Duodenal mucosa (tissue), 2 donors: ENCODE measurements around the gene PBX3.

Source experiments
- H3K27ac ChIP-seq: one replicate; pipeline ENCODE4 v1.7.0; 2013; ENCODE audit warnings: low read depth, low read length
- H3K27me3 ChIP-seq, 2 donors: one replicate each; pipeline ENCODE4 v1.7.0; 2013; ENCODE audit warnings: low read length in 2 of 2, control low read depth in 1 of 2; ENCODE audit not compliant: insufficient read depth in 2 of 2, control insufficient read depth in 1 of 2
- H3K36me3 ChIP-seq, 2 donors: one replicate each; pipeline ENCODE4 v1.7.0; 2013; ENCODE audit warnings: low read length in 2 of 2, control low read depth in 1 of 2; ENCODE audit not compliant: insufficient read depth in 2 of 2, control insufficient read depth in 1 of 2
- H3K4me1 ChIP-seq, 2 donors: one replicate each; pipeline ENCODE4 v1.7.0; 2013; ENCODE audit warnings: low read length in 2 of 2, control low read depth in 1 of 2; ENCODE audit not compliant: insufficient read depth in 2 of 2, control insufficient read depth in 1 of 2
- H3K4me3 ChIP-seq, 2 donors: one replicate each; pipeline ENCODE4 v1.7.0; 2013; ENCODE audit warnings: low read length in 2 of 2, low read depth in 1 of 2
- H3K9ac ChIP-seq, 2 donors: one replicate each; pipeline ENCODE4 v1.7.0; 2013; ENCODE audit warnings: low read length in 2 of 2, low read depth in 1 of 2
- H3K9me3 ChIP-seq, 2 donors: one replicate each; pipeline ENCODE4 v1.7.0; 2013; ENCODE audit warnings: low read length in 2 of 2, control low read depth in 1 of 2; ENCODE audit not compliant: control insufficient read depth in 1 of 2

Gene PBX3

GRCh38 chr9:125965477-125965876 is 218.3 kb downstream of the PBX3 start:
- H3K9me3 ChIP-seq, result no peaks in the 10 kb centered on the region
- H3K27me3 ChIP-seq, result no peaks in the 10 kb centered on the region
- H3K36me3 ChIP-seq, result no peaks in the 10 kb centered on the region
- H3K4me1 ChIP-seq, result no peaks in the 10 kb centered on the region
- H3K27ac ChIP-seq, result no peak overlapping the region
- H3K9ac ChIP-seq, result no peak overlapping the region
- no peak overlapping the region for H3K4me3 ChIP-seq

- H3K4me1 ChIP-seq, result no peaks in the 10 kb centered on the region
- H3K9me3 ChIP-seq, result no peaks in the 10 kb centered on the region
- H3K27ac ChIP-seq, result no peak overlapping the region
- H3K27me3 ChIP-seq, result no peaks in the 10 kb centered on the region
- H3K36me3 ChIP-seq, result no peaks in the 10 kb centered on the region
- no peak overlapping the region for H3K4me3 ChIP-seq
- H3K9ac ChIP-seq, result no peak overlapping the region
Observed at GRCh38 chr9:125966466-125966865, 219.3 kb downstream of the PBX3 start.

GRCh38 chr9:125966959-125967711 is 220.0 kb downstream of the PBX3 start:
- no peaks in the 10 kb centered on the region for H3K9me3 ChIP-seq
- H3K27ac ChIP-seq, result no peak overlapping the region
- no peaks in the 10 kb centered on the region for H3K4me1 ChIP-seq
- H3K27me3 ChIP-seq, result no peaks in the 10 kb centered on the region
- H3K9ac ChIP-seq, result no peak overlapping the region
- no peaks in the 10 kb centered on the region for H3K36me3 ChIP-seq
- H3K4me3 ChIP-seq, result no peak overlapping the region

- Histone ChIP-seq H3K36me3 (no peaks in the 10 kb centered on the region), H3K4me1 (no peaks in the 10 kb centered on the region), H3K9me3 (no peaks in the 10 kb centered on the region), H3K27ac (no peak overlapping the region), H3K27me3 (no peaks in the 10 kb centered on the region), H3K9ac (no peak overlapping the region), H3K4me3 (no peak overlapping the region)
Observed at GRCh38 chr9:125968714-125969374, 221.7 kb downstream of the PBX3 start.

GRCh38 chr9:125969462-125969861 is 222.3 kb downstream of the PBX3 start:
- Histone ChIP-seq H3K27me3 (no peaks in the 10 kb centered on the region), H3K4me3 (no peak overlapping the region), H3K4me1 (no peaks in the 10 kb centered on the region), H3K9ac (no peak overlapping the region), H3K36me3 (no peaks in the 10 kb centered on the region), H3K27ac (no peak overlapping the region), H3K9me3 (no peaks in the 10 kb centered on the region)

GRCh38 chr9:125969868-125970267 is 222.7 kb downstream of the PBX3 start:
- H3K4me1 ChIP-seq, result no peaks in the 10 kb centered on the region
- H3K27ac ChIP-seq, result no peak overlapping the region
- no peaks in the 10 kb centered on the region for H3K9me3 ChIP-seq
- H3K36me3 ChIP-seq, result no peaks in the 10 kb centered on the region
- H3K4me3 ChIP-seq, result no peak overlapping the region
- H3K9ac ChIP-seq, result no peak overlapping the region
- no peaks in the 10 kb centered on the region for H3K27me3 ChIP-seq

GRCh38 chr9:125970340-125970739 is 223.2 kb downstream of the PBX3 start:
- no peaks in the 10 kb centered on the region for H3K27me3 ChIP-seq
- no peak overlapping the region for H3K9ac ChIP-seq
- H3K36me3 ChIP-seq, result no peaks in the 10 kb centered on the region
- no peak overlapping the region for H3K27ac ChIP-seq
- no peaks in the 10 kb centered on the region for H3K9me3 ChIP-seq
- no peaks in the 10 kb centered on the region for H3K4me1 ChIP-seq
- H3K4me3 ChIP-seq, result no peak overlapping the region

GRCh38 chr9:125971050-125971449 is 223.9 kb downstream of the PBX3 start:
- H3K4me3 ChIP-seq, result no peak overlapping the region
- H3K9ac ChIP-seq, result no peak overlapping the region
- H3K9me3 ChIP-seq, result no peaks in the 10 kb centered on the region
- H3K4me1 ChIP-seq, result no peaks in the 10 kb centered on the region
- no peaks in the 10 kb centered on the region for H3K36me3 ChIP-seq
- H3K27me3 ChIP-seq, result no peaks in the 10 kb centered on the region
- no peak overlapping the region for H3K27ac ChIP-seq

GRCh38 chr9:125972012-125972729 is 225.0 kb downstream of the PBX3 start:
- Histone ChIP-seq H3K9ac (no peak overlapping the region), H3K4me3 (no peak overlapping the region), H3K36me3 (no peaks in the 10 kb centered on the region), H3K4me1 (no peaks in the 10 kb centered on the region), H3K27me3 (no peaks in the 10 kb centered on the region), H3K27ac (no peak overlapping the region), H3K9me3 (no peaks in the 10 kb centered on the region)

- Histone ChIP-seq H3K9me3 (no peaks in the 10 kb centered on the region), H3K36me3 (no peaks in the 10 kb centered on the region), H3K27me3 (no peaks in the 10 kb centered on the region), H3K4me3 (no peak overlapping the region), H3K9ac (no peak overlapping the region), H3K27ac (no peak overlapping the region), H3K4me1 (no peaks in the 10 kb centered on the region)
Observed at GRCh38 chr9:125973547-125973946, 226.4 kb downstream of the PBX3 start.
